HepG2 (cell line): ENCODE results near the gene ZFP36. TPM values are rescaled to one million over a fixed set of nuclear protein-coding genes. Genes with fewer than 3 reads are reported as not detected.
A peak's percentile ranks its signal among the peaks of the same experiment; 100 is the strongest.

Source experiments
- CEBPG ChIP-seq: IDR thresholded peaks from 2 replicates; pipeline ENCODE4 v1.6.1; 2016
- EED ChIP-seq: sonication (generic); formaldehyde crosslinking; IDR thresholded peaks from 2 replicates; pipeline ENCODE4 v1.5.0; 2020; ENCODE audit warnings: mild to moderate bottlenecking, missing genetic modification reagents
- FOXC1 ChIP-seq: sonication (generic); formaldehyde crosslinking; IDR thresholded peaks from 2 replicates; pipeline ENCODE4 v1.8.0; 2022; ENCODE audit warnings: mild to moderate bottlenecking, missing genetic modification reagents, borderline replicate concordance
- KAT2B ChIP-seq: fragments of 150-350 bp; IDR thresholded peaks from 2 replicates; pipeline ENCODE4 v1.6.1; 2014; ENCODE audit warnings: low read depth, low read length, borderline replicate concordance
- KLF15 ChIP-seq: sonication (generic); formaldehyde crosslinking; IDR thresholded peaks from 2 replicates; pipeline ENCODE4 v1.8.1; 2023; ENCODE audit warnings: borderline replicate concordance, mild to moderate bottlenecking, inconsistent platforms, missing genetic modification reagents, mixed read lengths
- MED8 ChIP-seq: sonication (generic); formaldehyde crosslinking; IDR thresholded peaks from 2 replicates; pipeline ENCODE4 v1.8.1; 2023; ENCODE audit warnings: mild to moderate bottlenecking, missing genetic modification reagents; ENCODE audit not compliant: insufficient replicate concordance
- NFRKB ChIP-seq: fragments of 450-650 bp; IDR thresholded peaks from 2 replicates; pipeline ENCODE4 v1.6.1; 2017
- SIN3A ChIP-seq: IDR thresholded peaks from 2 replicates; pipeline ENCODE4 v1.6.1; 2011; ENCODE audit warnings: low read depth, mild to moderate bottlenecking, control low read depth, low read length, borderline replicate concordance
- ZBTB7B ChIP-seq: sonication (generic); formaldehyde crosslinking; IDR thresholded peaks from 2 replicates; pipeline ENCODE4 v1.4.0; 2020; ENCODE audit warnings: missing genetic modification reagents
- ZEB1 ChIP-seq: IDR thresholded peaks from 2 replicates; pipeline ENCODE4 v1.6.1; 2012; ENCODE audit warnings: mild to moderate bottlenecking, low read depth, inconsistent platforms; ENCODE audit not compliant: insufficient replicate concordance
- ZFP82 ChIP-seq: sonication (generic); formaldehyde crosslinking; IDR thresholded peaks from 2 replicates; pipeline ENCODE4 v1.5.1; 2020; ENCODE audit warnings: mild to moderate bottlenecking, missing genetic modification reagents, borderline replicate concordance
- ZNF44 ChIP-seq: sonication (generic); formaldehyde crosslinking; IDR thresholded peaks from 2 replicates; pipeline ENCODE4 v1.5.1; 2020; ENCODE audit warnings: mild to moderate bottlenecking, missing genetic modification reagents
- ZNF446 ChIP-seq: sonication (generic); formaldehyde crosslinking; IDR thresholded peaks from 2 replicates; pipeline ENCODE4 v1.5.0; 2020; ENCODE audit warnings: mild to moderate bottlenecking, missing genetic modification reagents
- ZNF468 ChIP-seq: sonication (generic); formaldehyde crosslinking; IDR thresholded peaks from 2 replicates; pipeline ENCODE4 v1.8.0; 2022; ENCODE audit warnings: mild to moderate bottlenecking, moderate library complexity, missing genetic modification reagents
- ZNF605 ChIP-seq: sonication (generic); formaldehyde crosslinking; IDR thresholded peaks from 2 replicates; pipeline ENCODE4 v1.8.0; 2022; ENCODE audit warnings: mild to moderate bottlenecking, missing genetic modification reagents
- ZNF776 ChIP-seq: sonication (generic); formaldehyde crosslinking; IDR thresholded peaks from 2 replicates; pipeline ENCODE4 v1.4.0; 2020; ENCODE audit warnings: mild to moderate bottlenecking, missing genetic modification reagents
- polyA plus RNA-seq, 8 experiments: library from polyadenylated mRNA; depleted of rRNA in 3 of 8; stranded (reverse) in 7 of 8; unstranded in 1 of 8; fragments of >200 nt; fragmentation: Illumina TruSeq in 4 of 8; extraction: Trizol in 4 of 8; gene quantifications; 2 replicates each; pipeline versions ENCODE4 v1.2.1 to v1.2.3, GENCODE V29; 2011 to 2016; ENCODE audit warnings: low read depth in 4 of 8, missing spikeins in 1 of 8, mixed read lengths in 1 of 8; ENCODE audit not compliant: insufficient read depth in 1 of 8
- total RNA-seq, 5 experiments: library from RNA; depleted of rRNA; stranded (reverse); fragments of >200 nt; fragmentation: Illumina TruSeq; extraction: Trizol; gene quantifications; 2 replicates each; pipeline ENCODE4 v1.2.3, GENCODE V29; 2016; ENCODE audit warnings: low read depth in 1 of 5
- TF ChIP-seq, protein P1 (sequence below): sonication (generic); formaldehyde crosslinking; IDR thresholded peaks from 2 replicates; pipeline ENCODE4 v1.8.1; 2022; ENCODE audit warnings: mild to moderate bottlenecking, missing genetic modification reagents
- TF ChIP-seq, protein P2 (sequence below): sonication (generic); formaldehyde crosslinking; conservative IDR thresholded peaks from 2 replicates; pipeline ENCODE4 v1.4.0; 2020; ENCODE audit warnings: missing genetic modification reagents
- TF ChIP-seq, protein P3 (sequence below): sonication (generic); formaldehyde crosslinking; IDR thresholded peaks from 2 replicates; pipeline ENCODE4 v1.5.1; 2020; ENCODE audit warnings: mild to moderate bottlenecking, missing genetic modification reagents, moderate library complexity

The ZFP36 gene
- total and polyA plus RNA-seq, 2 of the 13 experiments (the other 11 are each of a cell fraction or from before 2014, with no cell fraction given): 1.4 to 1.7 TPM

DNA sequence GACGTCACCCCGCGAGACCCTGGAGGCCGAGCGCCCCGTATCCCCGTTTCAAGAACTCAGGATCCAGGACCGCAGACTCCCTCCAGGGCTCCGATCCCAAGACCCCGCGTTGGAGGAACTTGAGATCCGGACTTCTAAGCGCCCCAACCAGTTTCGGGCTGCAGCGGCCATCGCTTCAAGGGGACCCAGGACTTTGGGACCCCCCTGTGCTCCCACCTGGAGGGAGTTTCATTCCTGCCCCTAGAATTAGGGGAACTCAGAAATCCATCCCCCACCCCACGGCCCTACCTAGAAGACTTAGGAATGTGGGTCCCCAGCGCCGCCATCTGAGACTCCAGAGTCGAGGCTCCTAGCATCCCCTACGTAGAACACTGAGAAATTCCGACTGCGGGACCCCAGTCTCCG, 6.2 kb downstream of the ZFP36 start (continued):
- TF ChIP-seq, protein P1, sequence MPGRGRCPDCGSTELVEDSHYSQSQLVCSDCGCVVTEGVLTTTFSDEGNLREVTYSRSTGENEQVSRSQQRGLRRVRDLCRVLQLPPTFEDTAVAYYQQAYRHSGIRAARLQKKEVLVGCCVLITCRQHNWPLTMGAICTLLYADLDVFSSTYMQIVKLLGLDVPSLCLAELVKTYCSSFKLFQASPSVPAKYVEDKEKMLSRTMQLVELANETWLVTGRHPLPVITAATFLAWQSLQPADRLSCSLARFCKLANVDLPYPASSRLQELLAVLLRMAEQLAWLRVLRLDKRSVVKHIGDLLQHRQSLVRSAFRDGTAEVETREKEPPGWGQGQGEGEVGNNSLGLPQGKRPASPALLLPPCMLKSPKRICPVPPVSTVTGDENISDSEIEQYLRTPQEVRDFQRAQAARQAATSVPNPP: no peak
- TF ChIP-seq ZNF468 (CRISPR knock-in tag) (no peak), NFRKB (no peak), MED8 (no peak), ZFP82 (CRISPR knock-in tag) (no peak), SIN3A (no peak), ZNF446 (CRISPR knock-in tag) (no peak), ZNF605 (CRISPR knock-in tag) (no peak), ZBTB7B (CRISPR knock-in tag) (peak; percentile 61), KLF15 (CRISPR knock-in tag) (no peak), EED (CRISPR knock-in tag) (0 out of 2 replicates have a peak, but pooled peaks have one; percentile 52), ZNF776 (CRISPR knock-in tag) (no peak), FOXC1 (CRISPR knock-in tag) (no peak), ZEB1 (no peak), ZNF44 (no peak), CEBPG (CRISPR knock-in tag) (no peak), KAT2B (no peak)
- TF ChIP-seq, protein P2, sequence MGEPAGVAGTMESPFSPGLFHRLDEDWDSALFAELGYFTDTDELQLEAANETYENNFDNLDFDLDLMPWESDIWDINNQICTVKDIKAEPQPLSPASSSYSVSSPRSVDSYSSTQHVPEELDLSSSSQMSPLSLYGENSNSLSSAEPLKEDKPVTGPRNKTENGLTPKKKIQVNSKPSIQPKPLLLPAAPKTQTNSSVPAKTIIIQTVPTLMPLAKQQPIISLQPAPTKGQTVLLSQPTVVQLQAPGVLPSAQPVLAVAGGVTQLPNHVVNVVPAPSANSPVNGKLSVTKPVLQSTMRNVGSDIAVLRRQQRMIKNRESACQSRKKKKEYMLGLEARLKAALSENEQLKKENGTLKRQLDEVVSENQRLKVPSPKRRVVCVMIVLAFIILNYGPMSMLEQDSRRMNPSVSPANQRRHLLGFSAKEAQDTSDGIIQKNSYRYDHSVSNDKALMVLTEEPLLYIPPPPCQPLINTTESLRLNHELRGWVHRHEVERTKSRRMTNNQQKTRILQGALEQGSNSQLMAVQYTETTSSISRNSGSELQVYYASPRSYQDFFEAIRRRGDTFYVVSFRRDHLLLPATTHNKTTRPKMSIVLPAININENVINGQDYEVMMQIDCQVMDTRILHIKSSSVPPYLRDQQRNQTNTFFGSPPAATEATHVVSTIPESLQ (CRISPR knock-in tag): no peak
- TF ChIP-seq, protein P3, sequence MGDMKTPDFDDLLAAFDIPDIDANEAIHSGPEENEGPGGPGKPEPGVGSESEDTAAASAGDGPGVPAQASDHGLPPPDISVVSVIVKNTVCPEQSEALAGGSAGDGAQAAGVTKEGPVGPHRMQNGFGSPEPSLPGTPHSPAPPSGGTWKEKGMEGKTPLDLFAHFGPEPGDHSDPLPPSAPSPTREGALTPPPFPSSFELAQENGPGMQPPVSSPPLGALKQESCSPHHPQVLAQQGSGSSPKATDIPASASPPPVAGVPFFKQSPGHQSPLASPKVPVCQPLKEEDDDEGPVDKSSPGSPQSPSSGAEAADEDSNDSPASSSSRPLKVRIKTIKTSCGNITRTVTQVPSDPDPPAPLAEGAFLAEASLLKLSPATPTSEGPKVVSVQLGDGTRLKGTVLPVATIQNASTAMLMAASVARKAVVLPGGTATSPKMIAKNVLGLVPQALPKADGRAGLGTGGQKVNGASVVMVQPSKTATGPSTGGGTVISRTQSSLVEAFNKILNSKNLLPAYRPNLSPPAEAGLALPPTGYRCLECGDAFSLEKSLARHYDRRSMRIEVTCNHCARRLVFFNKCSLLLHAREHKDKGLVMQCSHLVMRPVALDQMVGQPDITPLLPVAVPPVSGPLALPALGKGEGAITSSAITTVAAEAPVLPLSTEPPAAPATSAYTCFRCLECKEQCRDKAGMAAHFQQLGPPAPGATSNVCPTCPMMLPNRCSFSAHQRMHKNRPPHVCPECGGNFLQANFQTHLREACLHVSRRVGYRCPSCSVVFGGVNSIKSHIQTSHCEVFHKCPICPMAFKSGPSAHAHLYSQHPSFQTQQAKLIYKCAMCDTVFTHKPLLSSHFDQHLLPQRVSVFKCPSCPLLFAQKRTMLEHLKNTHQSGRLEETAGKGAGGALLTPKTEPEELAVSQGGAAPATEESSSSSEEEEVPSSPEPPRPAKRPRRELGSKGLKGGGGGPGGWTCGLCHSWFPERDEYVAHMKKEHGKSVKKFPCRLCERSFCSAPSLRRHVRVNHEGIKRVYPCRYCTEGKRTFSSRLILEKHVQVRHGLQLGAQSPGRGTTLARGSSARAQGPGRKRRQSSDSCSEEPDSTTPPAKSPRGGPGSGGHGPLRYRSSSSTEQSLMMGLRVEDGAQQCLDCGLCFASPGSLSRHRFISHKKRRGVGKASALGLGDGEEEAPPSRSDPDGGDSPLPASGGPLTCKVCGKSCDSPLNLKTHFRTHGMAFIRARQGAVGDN (CRISPR knock-in tag): 0 out of 2 replicates have a peak, but pooled peaks have one; percentile 41
